HG02981 (cell line): ENCODE results near the gene EFCAB13.

Experiments used
- ATAC-seq: cut with Tn5 transposase; IDR thresholded peaks from one replicate; pipeline ENCODE4 v1.9.1; 2021; ENCODE audit warnings: mild to moderate bottlenecking, moderate library complexity; ENCODE audit not compliant: unreplicated experiment

EFCAB13 gene, protein sequence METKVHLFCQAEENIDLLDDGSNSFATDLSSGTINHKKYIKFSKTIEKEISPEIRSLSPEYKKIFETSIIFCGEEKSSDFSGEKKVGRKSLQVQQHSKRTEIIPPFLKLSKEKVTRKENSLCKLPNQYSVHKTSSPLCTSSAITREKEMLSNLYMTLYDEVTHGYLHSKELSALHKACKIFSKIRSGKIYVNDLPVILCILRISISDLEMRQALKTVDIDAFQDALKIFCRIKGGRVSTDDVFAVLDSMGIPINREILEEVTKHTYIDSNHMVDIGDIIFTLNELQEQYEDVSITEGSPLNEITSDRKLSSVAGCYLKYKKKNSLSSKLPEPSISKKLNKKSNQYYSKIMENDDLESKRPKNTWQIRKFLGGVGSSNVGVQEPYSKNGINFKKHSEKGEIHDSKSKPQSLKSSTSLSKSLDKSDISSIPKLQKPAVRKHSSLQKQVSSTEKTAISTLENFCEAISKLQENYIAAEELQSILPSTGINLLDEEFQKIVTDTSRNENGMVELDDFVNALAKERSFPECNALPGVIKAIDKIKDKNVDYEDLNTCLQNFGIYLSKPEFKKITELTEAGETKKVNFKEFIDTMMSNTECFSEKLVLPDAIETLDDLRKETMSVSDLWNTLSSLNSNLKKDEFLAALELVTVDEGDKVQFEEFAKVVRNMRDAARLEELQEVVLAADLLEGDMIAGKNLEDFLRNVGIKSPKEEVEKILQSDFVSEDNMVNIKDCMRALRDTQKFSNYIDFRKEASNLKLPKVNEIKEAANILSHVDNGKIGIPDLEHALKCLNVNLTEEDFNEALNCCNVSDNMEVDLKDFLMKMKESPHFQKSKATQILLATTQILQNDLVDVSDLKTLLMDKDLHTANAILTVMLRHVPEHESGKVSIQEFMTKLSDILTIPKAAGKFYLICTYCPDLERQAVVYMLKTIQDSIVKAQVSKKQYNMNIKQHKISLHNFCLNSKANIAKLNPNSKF

DNA sequence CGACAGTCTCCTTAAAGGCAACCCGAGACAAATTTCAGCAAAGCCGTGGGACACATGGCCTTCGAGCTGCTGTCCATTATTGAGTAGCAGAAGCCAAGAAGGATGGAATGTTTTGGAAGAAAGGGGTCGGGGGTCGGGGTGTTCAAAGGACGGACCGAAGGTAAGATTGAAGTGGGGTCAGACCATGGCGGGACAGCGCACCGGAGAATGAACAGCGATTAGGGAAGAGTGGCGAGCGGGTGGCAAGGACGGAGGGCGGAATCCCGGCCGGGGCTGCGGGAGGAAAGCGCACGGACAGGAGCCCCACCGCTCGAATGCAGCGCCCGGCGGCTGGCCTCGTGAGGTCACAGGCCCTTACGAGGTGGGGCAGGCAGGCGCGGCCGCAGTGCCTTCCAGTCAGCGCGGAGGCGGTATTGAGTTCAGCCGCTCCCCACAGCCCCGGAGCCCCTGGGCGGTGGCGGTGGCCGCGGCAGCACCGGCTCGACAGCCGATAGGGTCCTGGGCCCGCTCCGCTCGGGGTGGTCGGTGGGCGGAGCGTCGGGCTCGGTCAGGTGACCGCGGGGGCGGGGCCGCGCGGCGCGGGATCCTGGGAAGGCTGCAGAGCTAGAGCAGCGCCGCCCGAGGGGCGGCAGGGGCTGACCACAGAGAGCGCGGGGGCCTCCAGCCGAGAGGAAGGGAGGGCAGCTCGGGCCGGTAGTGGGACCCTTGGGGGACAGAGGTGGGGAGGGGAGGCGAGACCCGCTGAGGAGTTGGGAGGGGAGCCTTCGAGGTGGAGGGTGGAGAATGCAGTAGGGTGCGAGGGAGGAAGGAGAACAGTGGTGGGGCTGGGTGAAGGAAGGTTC, at the start of gene EFCAB13:
Gene EFCAB13, plus strand, starts transcription at position 574 of the 842 bp plus-strand sequence. CDS start 4,399 bp downstream, outside the sequence.
- peak; percentile 83 for ATAC-seq

DNA sequence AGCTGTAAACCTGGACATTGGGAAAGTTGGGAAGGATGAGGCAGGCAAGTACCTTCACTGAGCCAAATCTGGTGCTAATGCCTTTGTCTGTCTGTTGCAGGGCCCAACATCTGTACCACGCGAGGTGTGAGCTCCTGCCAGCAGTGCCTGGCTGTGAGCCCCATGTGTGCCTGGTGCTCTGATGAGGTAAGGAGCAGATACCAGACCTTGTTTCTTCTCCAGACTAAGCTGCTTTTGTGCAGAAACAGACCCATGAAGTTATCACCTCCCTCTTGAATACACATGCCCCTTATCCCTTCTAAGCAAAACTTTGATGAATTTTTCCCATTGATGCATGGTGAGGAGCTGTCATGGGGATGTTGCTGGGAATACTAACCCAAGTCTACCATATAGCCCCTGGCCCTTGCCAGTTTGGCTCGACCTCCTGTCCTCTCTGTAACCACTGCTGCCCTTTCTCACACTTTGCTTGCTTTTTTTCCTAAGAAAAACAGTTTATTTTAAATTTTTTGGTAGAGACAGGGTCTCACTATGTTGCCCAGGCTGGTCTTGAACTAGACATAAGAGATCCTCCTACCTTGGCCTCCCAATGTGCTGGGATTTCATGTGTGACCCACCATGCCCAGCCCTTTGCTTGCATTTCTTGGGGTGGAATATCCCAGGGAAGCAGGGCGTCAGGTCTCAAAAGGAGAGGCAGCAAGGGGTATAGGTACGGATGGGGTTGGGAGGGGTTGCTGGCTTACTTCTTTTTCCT, 49.3 kb upstream of the EFCAB13 start:
- no peak for ATAC-seq

DNA sequence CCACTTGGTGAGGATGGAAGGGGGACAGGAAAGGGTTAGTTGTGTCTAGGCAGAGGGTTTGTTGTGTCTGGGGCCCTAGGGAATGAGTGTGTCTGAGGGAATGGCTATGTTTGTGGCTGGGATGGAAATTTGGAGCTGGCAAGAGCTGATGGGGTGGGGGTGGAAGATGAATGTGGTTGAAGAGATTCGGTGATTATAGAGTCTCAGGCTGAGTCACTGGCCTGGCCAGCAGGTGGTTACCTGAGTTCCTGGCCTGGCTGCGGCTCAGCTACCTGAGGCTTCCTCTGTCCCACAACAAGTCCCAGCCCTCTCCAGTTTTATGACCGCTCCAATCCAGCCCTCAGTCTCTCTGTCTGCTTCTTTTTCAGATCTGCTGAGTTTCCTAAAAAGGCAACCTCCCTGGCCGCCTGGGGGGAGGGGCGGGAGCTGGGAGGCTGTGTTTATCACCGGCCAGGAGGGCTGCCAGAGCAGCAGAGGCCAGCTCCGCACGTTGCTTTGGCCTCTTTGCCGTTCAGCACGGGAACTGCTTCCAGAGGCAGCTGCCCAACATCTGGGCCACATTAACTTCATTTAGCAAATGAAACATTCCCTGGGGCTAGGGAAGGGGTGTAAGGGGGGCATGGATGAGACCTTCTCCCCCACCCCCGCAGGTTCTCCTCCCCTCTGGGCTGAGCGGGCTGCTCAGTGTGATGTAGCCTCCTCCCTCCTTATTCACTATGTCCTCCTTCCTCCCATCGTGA, 48.3 kb upstream of the EFCAB13 start:
- ATAC-seq, result no peak

DNA sequence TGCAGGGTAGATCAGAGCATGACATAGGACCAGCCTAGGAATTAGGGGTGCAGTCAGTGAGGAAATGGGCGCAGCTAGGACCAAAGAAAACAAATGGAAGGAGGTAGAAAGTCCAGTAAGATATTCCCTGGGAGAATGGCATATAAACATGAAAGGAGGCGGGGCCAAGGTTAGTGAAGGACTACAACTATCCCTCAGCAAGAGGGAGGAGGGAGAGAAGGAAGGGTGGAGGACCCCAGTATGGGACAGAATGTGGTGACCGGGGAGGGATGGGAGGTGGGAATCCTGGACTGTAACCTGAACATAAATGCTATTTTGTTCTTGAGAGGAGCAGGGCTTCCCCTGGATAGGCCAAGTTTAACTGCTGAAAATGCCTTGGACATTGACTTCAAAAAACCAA, 47.3 kb upstream of the EFCAB13 start:
- ATAC-seq, result no peak

DNA sequence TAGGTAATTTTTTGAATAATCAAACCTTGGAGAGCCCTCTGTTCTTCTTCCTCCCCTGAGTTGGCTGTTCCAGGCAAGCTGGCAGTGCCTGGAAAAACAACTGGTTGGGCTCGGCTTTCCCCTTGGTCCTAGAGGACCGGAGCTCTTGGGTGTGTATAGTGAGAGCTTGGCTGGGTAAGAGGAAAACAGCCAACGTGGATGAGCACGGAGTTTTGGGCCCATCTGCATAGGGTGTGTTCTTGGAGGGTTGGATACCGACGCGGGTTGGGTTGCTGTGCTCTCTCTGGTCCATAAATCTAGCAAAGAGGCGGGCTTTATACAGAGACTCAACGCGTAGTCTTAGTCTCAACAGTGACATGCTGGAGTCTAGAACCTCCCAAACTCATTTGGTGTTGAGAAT, 46.9 kb upstream of the EFCAB13 start:
- no peak for ATAC-seq

DNA sequence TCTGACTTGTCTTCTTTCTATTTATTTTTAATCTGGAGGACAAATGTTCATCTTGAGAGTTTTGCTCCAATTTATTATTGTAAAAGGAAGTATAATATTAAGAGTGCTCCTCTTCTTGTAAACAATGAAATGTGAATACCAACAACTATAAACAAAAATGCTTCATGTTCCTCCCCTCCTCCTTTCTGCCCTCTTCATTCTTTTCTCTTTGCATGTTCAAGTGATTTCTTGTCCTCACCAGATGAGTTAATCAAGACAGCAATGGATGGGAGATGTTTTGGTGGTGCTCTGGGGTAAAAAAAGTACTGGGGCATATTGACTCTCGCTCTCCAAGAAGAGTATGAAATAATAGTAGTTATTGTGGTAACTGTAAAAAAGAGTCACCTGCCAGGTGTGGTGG, 45.8 kb upstream of the EFCAB13 start:
- no peak for ATAC-seq

DNA sequence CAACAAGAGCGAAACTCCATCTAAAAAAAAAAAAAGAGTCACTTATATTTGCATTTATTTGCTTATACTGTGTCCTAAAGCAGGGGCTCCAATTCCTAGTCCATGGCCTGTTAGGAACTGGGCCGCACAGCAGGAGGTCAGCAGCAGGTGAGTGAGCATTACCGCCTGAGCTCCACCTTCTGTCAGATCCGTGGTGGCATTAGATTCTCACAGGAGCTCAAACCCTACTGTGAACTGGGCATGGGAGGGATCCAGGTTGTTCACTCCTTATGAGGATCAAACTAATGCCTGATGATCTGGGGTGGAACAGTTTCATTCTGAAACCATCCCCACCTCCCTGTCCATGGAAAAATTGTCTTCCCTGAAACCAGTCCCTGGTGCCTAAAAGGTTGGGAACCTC, 45.2 kb upstream of the EFCAB13 start:
- no peak for ATAC-seq

DNA sequence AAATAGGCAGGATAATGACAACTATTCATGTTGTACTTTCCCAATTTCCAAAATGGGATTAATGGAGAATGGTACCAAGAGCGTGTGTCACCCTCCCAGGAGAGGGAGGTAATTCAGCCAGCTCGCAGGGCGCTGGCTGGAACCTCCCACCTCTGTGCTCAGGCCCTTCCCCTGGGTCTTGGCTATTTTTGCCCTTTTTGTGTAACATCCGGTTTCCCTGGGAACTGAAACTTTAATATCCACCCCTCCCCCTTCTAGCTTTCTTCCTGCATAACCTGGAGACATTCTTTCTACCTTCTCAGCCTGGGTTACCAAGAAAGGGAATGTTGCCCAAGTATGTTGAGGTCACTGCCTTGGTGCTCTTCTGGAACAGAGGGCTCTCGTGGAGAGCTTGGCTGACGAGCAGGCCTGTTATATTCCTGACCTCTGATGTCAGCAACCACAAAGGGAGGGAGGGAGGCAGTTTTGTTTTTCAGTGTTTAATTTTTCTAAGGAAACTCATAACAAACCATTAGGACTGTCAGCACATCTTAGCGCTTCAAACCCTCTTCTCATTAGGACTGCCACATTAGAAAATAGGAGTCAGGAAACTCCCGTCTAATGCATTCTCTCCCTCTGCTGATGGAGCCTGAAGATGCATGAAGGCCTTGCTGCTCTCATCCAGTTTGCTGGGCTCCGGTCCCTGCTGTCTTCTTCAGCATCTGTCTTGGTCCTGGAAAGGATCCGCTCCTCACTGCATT, 44.5 kb upstream of the EFCAB13 start:
- ATAC-seq, result peak; percentile 63

DNA sequence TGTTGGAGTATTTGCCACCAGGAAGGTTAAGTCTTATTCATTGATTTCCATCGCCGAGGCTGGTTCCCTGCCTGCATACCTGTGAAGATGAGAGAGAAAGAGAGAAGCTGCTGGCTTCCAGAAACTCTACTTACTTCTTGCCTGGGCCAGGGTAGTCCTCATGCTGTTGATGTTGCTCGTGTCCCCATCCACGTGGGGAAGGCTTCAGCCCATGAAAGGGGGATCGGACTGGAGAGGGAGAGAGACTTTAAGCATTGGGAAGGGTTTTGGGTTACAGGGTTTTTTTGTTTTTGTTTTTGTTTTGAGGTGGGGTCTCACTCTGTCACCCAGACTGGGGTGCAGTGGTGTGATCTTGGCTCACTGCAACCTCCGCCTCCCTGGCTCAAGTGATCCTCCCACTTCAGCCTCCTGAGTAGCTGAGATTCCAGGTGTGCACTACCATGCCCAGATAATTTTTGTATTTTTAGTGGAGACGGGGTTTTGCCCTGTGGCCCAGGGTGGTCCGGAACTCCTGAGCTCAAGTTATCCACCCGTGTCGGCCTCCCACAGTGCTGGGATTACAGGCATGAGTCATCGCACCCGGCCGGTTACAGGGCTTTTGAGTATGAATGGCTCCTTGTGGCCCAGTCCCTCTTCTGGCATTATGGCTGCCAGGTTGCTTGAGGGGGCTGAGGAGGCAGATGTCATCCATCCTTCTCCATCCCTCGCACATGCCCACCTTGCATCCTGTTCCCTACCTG, 43.5 kb upstream of the EFCAB13 start:
- ATAC-seq, result no peak

DNA sequence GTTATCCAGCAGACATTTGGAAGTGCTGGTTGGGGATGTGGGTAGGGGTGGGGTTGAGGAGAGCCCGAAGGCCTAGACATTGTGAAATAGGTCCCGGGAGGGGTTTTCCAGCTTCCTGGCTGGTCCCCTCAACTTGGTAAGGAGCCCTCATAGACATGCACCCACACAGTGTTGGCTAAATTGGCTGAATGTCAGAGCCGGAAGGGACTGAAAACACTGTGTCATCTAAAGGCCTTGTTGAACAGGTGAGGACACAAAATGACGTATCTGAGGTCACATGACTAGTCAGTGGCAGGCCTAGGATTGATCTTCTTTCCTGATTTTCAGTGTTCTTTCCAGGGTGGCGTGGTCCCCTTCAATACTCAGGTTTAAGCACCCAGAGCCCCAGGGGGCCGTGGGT, 42.5 kb upstream of the EFCAB13 start:
- ATAC-seq, result no peak

DNA sequence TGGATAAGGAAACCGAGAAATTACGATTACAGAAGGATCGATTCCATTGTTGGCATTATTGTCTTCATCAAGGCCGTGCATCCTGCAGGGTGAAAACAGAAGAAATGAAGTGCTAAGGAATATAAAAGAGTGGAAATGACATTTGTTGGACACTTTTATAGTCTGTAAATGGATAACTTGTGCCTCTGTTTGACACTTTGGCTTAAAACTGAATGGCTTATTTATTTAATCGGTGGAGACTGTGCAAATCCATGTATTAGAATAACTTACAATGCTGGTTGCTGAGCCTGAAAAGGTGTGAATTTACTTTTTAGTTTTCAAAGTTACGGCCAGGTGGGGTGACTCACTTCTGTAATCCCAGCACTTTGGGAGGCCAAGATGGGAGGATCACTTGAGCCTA, 38.8 kb upstream of the EFCAB13 start:
- ATAC-seq, result no peak

DNA sequence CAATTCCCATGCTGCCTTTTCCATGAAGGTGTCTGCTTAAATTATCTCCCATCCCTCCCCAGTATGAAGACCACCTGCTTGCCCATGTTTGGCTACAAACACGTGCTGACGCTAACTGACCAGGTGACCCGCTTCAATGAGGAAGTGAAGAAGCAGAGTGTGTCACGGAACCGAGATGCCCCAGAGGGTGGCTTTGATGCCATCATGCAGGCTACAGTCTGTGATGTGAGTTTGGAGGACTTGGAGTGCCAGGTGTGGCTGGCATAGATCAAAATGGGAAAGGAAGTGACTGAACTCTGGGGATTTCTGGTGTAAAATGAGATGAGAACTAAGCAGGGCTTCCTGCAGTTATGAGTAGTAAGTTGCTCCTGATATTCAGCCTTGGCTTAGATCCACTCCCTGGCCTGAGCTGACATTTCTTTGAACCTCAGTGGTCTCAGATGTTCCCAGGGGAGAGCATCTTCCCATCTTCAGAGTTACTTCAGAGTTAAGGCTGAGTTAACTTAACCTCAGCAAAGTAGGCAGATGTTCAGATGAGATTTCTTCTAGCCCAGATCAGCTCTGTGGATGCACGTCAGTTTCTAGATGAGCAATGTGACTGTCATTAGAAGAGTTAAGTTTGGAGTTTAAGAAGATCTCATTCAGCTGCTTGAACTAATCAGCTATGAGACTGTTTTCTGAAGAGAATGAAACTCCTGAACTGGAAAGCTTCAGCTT, 37.4 kb upstream of the EFCAB13 start:
- peak; percentile 64 for ATAC-seq

DNA sequence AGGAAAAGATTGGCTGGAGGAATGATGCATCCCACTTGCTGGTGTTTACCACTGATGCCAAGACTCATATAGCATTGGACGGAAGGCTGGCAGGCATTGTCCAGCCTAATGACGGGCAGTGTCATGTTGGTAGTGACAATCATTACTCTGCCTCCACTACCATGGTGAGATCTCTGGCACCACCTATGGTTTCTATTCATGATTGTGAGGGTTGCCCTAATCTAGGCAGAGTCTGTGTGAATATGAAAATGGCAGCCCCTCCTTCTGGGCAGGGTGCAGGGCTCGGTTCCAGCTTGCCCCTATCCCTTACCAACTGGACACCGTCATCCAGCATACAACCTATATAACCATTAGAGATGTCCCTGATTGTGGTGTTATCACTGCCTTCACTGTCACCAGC, 36.7 kb upstream of the EFCAB13 start:
- no peak for ATAC-seq

DNA sequence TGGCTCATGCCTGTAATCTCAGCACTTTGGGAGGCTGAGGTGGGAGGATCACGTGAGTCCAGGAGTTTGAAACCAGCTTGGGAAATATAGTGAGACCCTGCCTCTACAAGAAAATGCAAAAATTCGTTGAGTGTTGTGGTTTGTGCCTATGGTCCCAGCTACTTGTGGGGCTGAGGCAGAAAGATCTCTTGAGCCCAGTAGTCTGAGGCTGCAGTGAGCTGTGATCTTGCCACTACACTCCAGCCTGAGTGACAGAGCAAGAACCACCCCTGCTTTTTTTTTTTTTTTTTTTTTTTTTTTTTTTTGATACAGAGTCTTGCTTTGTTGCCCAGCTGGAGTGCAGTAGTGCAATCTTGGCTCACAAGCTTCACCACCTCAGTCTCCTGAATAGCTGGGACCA, 36.1 kb upstream of the EFCAB13 start:
- no peak for ATAC-seq

DNA sequence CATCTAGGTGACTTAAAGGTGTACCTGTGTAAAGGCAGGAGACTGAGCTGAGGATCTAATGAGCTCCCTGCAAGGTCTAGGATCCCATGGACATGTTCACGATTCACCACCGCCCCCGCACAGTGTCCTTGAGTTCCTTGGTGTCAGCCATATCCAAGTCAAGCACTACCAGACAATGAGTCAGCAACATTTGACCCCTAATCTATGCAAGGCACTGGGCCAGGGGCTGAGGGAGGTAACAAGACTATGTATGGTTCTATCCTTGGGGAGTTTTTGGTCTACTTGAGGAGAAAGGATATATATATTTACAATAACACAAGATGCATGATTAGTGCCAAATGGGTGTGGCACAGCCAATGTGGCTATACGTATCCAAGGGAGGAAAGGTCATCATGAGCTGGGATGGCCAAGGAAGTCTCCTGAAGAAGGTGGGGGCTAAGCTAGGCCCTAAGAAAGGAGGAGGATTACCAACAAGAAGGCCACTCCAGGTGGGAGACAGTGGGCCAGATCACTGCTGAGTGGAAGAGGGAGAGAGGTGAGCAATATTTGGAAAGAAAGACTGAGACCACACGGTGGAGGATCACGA, 35.1 kb upstream of the EFCAB13 start:
- no peak for ATAC-seq

DNA sequence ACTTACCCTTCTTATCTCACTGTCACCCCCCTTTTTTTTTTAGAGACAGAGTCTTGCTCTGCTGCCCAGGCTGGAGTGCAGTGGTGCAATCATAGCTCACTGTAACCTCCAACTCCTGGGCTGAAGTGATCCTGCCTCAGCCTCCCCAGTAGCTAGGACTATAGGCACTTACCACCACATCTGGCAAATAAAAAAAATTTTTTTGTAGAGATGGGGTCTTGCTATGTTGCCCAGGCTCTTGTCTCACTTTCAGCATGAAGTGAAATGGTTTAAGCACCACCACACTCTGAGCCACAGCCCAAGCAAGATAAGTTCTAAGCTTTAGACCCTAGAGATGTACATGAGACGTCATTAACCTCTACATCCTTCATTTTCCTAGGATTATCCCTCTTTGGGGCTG, 34.5 kb upstream of the EFCAB13 start:
- ATAC-seq, result no peak

DNA sequence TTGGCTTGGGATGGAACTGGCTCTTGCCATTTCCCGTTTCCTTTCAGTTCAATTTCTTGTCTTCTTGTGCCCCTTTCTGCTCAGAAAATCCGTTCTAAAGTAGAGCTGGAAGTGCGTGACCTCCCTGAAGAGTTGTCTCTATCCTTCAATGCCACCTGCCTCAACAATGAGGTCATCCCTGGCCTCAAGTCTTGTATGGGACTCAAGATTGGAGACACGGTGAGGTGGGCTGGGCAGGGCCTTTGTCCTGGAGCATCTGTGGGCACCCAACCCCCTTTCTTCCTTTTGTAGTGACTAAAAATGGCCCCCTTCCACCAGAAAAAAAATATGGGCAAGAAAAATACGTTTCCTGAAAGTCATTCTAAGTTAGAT, 32.9 kb upstream of the EFCAB13 start:
- no peak for ATAC-seq
